Activated CD4-positive, alpha-beta T cell treated with anti-CD3 and anti-CD28 coated beads, Interleukin-10, Interleukin-2, amounts not matched to agents 100 ng/mL and 50 ng/mL, durations not matched to agents 16 hours and 8 hours (primary cell): ENCODE data around the gene KRT8.
"Not testable (repeated sequence)": the region's sequence is repeated elsewhere in the genome, so short reads cannot be mapped to it uniquely, and the experiment has no call there.

Experiments used
- DNase-seq: peaks from one replicate; pipeline ENCODE4 v3.0.0-alpha.2; 2020

The KRT8 gene

DNA sequence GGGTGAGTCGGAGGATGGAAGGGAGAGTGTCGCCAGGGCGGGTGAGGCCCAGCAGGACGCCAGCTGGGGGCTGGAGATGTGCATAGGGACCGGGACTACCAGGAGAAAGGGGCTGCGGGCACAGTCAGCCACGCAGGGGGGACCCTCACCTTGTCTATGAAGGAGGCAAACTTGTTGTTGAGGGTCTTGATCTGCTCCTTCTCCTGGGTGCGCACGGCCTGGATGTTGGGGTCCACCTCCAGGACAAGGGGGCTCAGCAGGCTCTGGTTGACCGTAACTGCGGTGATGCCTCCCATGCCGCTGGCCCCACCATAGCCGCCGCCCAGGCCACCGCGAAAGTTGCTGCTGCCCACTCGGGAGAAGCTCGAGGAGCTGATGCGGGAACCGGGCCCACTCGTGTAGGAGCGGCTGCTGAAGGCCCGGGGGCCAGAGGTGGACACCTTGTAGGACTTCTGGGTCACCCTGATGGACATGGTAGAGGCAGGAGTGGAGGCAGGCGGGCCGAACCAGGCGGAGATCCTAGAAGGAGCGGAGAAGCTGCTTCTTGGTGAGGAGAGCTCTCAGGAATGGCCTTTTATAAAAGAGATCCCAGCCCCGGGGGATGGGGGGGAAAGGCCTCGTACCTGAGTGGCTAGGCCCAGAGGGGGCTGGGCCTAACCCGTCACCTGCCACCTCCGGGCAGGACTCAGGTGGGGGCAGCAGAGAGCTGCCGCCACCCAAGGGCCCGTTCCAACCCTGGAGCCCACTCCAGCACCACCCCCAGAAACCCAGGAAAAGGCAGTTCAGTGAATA lies at the start of gene KRT8:
KRT8 (minus strand) TSS at position 568 of the 792 bp plus-strand sequence; CDS start at position 473, 95 bp downstream.
- not testable (repeated sequence) for DNase-seq

GRCh38 chr12:52953181-52953841 lies 48.4 kb upstream of the KRT8 start:
- DNase-seq = no peak

DNA sequence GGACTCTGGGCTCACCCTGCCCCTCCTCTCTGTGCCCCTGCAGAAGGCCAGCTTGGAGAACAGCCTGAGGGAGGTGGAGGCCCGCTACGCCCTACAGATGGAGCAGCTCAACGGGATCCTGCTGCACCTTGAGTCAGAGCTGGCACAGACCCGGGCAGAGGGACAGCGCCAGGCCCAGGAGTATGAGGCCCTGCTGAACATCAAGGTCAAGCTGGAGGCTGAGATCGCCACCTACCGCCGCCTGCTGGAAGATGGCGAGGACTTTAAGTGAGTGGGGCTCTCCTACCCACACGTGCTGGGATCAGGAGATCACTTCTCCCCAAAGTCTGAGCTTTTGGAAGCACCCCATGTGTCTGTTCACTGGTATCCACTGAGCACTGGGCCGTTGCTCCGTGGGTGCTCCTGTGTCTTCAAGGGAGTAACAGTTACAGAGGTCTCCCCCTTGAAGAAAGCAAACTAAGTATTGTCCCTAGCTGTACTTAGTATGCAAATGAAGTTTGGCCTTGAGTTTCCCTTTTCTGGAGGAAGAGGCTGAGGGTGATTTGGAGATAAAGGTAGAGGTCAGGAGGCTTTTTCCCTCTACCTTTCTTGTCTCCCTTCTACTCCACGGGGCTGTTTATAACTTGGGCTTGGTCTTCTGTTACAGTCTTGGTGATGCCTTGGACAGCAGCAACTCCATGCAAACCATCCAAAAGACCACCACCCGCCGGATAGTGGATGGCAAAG lies 47.4 kb upstream of the KRT8 start:
- DNase-seq = no peak

GRCh38 chr12:52951640-52952039 lies 46.8 kb upstream of the KRT8 start:
- no peak for DNase-seq

GRCh38 chr12:52951126-52951525 lies 46.2 kb upstream of the KRT8 start:
- DNase-seq = no peak

DNA sequence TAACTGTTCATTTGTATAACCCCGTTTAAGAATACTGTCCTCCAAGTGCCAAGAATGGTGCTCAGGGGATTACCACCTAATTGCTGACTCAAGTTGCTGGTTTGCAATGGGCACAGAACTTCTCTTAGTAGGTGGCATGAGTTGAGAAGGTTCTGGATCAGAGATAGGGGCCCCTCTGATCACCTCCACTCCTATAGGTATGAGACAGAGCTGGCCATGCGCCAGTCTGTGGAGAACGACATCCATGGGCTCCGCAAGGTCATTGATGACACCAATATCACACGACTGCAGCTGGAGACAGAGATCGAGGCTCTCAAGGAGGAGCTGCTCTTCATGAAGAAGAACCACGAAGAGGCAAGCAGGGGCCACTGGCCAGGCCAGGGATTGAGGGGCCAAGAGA lies 45.7 kb upstream of the KRT8 start:
- DNase-seq = no peak

- no peak for DNase-seq
These were observed 44.8 kb upstream of the KRT8 start for GRCh38 chr12:52949413-52950331.

GRCh38 chr12:52947738-52948423 lies 43.0 kb upstream of the KRT8 start:
- DNase-seq = no peak

DNA sequence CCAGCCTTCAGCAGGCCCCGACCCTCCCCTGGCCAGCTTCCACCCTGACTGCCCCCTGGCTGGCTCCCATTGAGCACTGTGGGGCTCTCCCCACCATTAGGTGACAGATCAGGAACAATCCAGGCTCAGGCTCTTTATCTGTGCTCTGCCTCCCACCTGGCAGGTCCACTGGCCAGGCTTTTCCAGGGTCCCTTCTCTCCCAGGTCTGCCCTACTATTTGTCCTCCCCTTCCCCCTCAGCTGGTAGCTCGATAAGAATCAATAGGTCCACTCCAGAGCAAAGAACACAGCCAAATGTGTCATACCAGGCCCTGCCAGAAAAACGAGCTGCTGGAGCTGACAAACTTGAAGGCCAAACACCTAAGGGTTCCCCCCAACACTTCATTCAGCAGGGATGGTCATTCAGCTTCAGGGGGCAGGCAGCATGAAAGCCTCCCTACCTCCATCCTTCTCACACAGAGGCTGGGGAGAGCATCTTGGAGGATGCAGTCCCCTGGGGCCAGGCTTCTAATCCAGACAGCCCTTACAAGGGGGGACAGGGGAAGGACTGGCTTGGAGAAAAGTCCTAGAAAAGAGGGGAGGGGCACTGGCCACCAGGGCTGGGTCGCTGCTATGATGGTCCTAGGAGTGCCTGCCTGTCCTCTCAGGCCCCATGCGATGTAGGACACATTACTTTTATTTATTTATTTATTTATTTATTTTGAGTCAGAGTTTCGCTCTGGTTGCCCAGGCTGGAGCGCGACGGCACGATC lies 42.1 kb upstream of the KRT8 start:
- DNase-seq = no peak

- DNase-seq = no peak
These were observed 41.5 kb upstream of the KRT8 start for GRCh38 chr12:52946334-52946733.

- no peak for DNase-seq
These were observed 40.7 kb upstream of the KRT8 start for GRCh38 chr12:52945389-52946232.

DNA sequence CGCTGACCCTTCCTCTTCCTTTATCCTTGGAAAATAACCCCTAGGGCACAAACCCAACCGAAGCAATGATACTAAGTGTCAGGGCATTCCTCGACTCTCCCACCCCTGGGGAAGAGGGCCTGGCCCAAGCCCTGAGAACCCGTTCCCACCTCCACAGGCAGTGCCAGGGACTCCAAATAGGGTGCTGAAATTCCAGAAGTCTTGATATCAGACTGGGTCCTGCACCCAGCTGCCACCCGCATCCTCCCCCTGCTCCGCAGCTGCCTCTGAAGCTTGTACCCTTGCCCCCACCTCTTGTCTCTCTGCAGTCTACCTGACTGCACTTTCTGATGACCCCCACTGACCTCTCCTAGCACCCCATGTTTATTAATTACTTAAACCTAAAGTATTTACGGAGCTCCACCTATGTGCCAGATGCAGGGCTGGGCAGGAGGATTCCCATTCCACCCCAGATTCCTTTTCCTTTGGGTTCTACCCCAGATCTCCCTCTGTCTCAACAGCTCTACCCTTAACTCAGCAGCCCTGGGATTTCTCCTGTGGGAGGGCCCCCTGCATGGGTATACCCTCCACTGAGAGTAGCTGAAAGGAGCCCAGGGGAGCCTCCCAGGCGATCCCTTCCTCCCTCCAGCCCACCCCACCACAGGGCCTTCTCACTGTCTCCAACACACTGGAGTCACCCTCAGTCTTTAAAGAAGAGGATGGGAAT lies 40.0 kb upstream of the KRT8 start:
- DNase-seq = no peak

- no peak for DNase-seq
These were observed 38.0 kb upstream of the KRT8 start for GRCh38 chr12:52942901-52943181.

- no peak for DNase-seq
These were observed 37.4 kb upstream of the KRT8 start for GRCh38 chr12:52942066-52942900.

GRCh38 chr12:52929538-52929937 lies 24.7 kb upstream of the KRT8 start:
- no peak for DNase-seq

- no peak for DNase-seq
These were observed 23.1 kb upstream of the KRT8 start for GRCh38 chr12:52927964-52928363.

GRCh38 chr12:52926596-52927234 lies 21.8 kb upstream of the KRT8 start:
- no peak for DNase-seq
